ENCODE data around the gene RELN. TPM values are rescaled to one million over a fixed set of nuclear protein-coding genes. Genes with fewer than 3 reads are reported as not detected.
"Not testable (repeated sequence)": the region's sequence is repeated elsewhere in the genome, so short reads cannot be mapped to it uniquely, and the experiment has no call there.

RELN gene
- total RNA-seq, result 15.6 TPM

DNA sequence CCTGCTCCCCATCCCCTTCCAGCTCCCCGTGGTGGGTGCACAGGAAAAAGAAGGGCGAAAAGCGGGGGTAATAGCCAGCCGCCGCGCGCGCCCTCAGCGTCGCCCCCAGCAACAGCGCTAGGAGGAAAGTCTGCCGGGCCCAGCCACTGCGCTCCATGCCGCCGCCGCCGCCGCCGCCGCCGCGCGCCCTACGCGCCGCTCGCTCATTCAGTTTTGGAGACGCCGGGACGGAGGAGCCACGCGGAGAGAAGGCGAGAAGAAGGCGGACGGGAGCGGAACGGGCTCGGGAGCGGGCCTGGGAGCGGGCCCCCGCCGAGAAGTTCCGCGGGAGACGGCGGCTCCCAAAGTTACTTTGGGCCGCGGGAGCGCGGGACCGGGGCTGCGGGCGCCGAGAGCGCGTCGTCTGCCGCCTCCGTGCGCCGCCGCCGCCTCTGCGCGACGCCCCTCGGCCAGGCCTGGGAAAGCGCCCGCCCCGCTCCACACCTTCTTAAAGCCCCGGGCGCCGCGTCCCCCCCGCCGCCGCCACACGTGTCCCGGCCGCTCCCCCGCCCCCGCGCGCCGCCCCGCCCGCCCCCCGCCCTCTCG lies at the start of gene RELN:
Gene RELN, minus strand, starts transcription at position 459 of the 585 bp plus-strand sequence. Its CDS starts 302 bp downstream, at position 157.
- no peak for DNase-seq

DNA sequence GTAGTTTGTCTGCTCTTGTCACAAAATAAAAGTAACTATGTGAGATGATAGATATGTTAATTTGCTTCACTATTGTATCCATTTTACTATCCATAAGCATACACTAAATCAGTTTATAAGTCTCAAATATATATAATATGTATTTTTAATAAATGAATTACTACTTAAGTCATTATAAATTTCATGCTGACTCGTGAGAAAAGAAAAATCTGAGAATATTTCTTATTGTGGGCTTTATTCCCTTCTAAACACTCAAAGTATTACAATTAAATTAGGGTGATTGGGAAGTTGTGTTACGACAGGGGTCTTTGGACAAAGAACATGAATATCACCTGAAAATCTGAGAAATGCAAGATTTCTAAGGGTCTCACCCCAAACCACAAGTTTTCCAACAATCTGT lies 48.7 kb upstream of the RELN start:
- DNase-seq, result no peak

DNA sequence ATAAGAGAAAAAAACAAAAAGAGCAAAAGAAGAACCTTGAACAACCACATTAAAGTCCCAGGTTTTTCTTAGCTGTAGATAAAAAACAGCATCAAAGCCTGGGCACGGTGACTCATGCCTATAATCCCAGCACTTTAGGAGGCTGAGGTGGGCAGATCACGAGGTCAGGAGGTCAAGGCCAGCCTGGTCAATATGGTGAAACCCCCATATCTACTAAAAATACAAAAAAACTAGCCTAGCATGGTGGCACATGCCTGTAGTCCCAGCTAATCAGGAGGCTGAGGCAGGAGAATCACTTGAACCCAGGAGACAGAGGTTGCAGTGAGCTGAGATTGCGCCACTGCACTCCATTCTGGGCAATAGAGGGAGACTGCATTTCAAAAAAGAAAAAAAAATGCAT lies 47.4 kb upstream of the RELN start:
- not testable (repeated sequence) for DNase-seq

DNA sequence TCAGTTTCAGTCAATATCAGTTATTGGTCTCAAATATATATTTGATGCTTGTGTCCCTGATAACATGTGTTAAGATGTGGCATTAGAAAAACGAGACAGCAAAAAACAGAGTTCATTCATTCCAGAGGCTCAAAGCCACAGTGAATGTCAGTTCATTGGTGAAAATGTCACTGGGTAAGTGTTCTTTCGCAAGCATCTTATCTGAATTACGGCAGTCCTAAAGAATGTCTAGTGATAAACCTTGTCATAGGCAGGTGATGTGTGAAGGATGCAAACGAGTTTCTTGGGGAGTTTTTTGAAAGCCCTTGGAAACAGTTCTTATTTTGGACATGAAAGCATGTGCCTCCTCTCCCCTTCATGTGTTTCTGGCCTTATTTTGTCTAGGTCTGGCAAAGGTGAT lies 45.9 kb upstream of the RELN start:
- DNase-seq, result no peak

DNA sequence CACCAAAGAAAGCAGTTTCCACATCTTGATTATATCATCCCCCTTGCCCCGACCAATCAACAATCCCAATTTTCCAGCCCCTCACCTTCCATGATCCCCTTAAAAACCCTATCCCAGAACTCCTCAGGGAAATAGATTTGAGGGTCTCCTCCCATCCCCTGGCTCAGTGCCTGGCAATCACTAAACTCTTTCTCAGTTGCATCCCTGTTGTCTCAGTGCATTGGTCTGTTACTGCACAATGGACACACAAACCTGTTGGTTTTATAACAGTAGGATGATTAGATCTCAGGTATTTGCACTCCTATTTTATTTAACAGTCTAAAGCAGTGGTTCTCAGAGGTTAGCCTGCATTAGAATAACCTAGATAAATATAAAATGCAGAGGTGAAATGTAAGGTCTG lies 45.2 kb upstream of the RELN start:
- DNase-seq, result no peak

DNA sequence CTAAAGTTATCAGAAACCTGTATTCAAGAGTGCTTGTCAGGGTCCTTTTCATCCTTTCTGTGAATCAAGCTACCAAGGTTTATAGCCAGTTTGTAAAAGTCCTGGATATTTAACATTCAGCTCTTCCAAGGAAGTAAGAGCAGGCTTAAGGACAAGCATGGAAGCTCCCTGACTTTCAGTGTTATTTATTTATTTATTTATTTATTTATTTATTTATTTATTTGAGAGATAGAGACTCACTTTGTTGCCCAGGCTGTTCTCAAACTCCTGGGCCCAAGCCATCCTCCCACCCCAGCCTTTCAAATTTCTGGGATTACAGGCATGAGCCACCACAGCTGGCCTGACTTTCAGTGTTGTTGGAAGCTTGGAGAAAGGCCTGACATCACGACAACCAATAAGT lies 44.4 kb upstream of the RELN start:
- DNase-seq, result no peak

DNA sequence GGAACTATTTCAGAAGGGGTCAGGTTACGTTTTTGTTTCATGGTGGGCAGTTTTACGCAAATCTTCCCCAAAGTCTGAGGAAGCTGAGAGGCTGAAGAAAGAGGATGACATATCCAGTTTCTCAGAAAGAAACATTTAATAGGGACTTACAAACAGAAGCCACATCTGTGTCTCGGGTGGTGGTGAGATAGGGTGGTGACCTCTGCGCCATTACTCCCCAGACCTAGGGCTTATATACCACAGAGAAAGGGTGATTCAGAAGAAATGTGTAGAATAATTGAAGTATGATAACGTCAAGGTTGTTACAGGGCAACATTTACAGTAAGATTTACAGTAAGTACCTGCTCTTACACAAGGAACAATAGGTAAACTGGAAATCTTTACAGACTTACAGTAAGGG lies 43.0 kb upstream of the RELN start:
- DNase-seq, result no peak

DNA sequence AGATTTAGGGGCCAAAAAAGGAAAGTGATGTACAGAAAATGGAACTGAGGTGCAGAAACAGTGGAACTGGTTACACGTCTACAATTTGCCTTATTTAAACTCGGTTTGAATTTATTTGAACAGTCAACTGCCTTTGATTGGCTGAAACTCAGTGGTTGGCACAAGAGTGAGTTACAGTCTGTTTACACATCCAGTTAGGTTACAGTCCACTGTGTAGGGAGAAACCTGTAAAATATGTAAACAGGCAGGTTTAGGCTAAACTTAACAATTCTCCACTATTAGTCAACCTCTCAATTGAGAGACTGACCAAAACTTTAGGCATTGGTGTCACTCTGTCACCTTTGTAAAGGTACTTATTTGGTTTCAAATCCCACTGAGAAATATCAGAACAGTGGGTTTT lies 40.3 kb upstream of the RELN start:
- DNase-seq, result no peak

DNA sequence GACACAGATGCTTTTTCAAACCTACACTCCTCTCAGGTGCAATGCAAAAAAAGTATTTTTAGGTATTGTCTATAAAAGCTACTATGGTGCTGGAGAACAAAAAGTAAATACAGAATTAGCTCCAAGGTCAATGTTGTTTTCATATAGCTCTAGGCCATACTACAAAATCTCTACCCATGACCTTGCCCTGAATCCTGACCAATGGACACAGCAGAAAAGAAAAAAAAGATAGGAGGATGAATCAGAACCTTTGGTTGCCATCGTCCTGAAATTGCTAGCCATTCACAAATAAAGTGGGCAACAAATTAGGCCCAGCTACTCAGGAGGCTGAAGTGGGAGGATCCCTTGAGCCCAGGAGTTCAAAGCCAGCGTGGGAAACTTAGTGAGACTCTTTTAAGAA lies 35.2 kb upstream of the RELN start:
- no peak for DNase-seq

DNA sequence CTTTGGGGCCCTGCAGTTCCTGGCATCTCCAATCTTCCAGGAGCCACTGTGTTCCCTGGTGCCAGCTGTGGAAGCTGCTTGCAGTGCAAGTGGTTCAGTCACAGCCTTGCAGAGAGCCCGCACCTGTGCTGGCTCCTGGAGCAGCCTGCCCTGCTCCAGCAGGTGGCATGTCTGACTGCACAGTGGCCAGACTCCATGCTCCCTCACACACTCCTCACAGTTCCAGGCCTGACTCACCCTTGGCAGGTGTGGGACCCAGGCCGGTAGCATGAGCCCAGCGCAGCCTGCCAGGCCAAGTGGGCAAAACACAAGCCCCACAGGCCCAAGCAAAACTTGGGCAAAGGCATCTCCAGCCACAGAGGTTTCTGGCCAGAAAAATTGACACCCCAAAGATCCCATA lies 33.6 kb upstream of the RELN start:
- no peak for DNase-seq

DNA sequence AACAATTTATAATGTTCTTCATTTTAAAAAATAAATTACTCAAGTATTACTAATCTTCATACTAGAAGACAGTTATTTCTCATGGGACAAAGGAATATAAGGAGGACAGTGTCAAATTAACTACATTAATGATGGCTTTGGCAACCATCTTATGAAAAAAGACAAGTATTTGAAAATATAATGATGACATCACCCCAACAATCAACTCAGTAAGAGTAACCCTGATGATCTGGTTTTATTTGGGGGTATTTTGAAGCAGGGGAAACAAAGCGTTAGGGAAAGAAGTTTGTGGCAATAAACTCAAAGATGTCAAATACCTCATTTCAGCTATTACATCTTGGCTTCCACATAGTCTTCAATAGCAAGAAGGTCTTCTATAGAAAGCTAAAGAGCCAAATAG lies 29.0 kb upstream of the RELN start:
- no peak for DNase-seq

DNA sequence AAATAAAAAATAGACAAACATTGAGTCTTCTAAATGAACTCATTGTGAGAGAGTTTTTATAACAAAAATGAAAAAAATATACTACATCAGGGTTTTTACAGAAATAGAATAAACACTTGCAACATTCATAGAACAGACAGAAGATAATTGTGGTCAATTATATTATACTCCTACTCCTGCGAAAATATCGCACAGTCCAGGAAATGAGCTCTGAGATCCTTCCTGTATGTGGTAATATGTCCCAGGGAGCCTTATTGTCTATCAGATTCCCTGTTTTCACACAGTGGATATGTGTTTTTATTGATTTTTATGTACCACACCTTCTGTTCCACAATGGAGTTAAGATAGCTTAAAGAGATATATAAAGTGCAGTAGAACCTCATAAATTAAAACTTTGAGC lies 27.5 kb upstream of the RELN start:
- DNase-seq, result no peak

DNA sequence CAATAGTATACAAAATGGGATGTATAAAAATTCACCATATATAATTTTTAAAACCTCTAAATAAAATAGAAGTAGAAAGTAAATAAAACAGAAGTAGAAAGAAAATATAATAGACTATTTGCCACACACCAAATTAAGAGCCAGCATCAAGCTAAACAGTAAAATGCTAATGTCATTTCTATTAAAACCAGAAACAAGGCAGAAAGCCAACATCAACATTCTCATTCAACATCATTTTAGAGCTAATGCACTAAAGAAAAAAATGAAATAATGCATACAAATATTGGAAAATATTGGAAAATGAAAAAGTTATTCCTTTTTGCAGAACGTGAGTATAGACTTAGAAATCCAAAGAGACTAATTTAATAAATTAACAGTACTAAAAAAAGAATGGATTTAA lies 23.4 kb upstream of the RELN start:
- DNase-seq, result no peak

DNA sequence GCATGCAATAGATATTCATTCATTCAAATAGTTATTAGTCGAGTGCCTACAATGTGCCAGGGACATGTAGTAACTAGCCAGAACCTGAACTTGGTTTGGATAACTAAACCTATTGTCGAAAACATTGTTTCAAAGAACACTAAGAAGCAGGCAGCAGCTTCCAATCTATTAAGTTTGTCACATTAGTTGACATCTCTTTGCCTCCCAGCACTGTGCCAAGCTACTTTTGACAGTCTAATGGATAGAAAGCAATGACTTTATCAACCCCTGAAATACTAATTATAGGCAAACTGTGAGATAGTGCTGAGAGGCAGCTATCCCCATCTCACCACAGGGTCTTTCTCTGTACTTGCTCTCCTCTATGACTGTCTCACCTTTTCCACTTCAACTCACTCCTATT lies 22.4 kb upstream of the RELN start:
- no peak for DNase-seq

DNA sequence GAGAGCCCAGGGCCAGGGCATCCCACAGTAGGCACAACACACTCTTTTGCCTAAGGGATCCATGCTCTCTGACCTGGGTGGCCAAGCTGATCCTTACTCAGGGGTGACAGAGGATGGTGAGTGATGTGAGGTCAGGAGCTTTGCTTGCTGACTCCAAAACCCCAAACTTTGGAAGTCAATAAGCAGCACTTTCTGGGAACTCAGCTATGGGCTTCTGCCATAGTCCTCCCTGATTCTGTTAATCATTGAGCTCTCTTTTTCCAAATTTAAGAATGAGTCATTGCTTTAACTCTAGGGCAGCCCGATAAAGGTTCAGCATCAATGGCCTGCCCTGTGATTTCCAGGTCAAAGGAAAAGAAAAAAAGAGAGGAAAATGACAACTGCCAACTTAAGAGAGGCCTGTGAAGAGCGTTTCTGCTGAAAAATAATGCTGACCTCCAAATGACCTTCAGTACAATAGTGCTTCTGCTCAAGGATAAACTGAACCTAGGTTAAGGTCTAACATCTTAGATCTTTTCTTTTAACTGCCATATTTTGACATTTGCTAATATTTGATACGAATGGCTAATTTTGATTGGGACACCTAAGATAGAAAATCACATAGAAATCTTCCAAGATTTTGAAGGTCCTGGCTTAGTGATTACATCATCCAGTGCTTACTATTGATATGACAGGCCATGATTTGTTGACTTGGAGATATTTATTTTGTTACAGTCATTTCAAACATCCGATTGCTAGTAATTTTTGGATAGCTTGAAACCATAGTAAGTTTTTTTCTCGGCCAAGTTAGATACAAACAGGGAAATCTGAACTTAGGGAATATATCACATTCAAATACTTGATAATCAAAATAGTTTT lies 20.8 kb upstream of the RELN start:
- no peak for DNase-seq

DNA sequence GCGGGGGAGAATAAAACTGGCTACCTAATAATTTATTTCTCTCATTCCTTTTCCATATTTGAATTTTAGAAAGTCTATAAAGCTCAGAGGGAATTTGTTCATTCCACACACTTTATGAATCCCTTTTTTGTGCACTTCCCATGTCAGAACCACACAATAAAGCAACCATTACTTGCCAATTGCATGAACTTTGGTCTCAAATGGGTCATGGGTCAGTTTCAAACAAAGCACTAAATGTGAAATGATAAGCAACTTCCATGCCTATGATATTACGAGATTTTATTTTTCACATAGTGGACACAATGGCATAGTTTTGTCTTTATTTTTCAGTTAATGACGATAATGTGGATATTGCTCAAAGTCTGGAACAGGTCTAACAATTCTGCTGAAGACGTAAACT lies 18.6 kb upstream of the RELN start:
- DNase-seq, result no peak

DNA sequence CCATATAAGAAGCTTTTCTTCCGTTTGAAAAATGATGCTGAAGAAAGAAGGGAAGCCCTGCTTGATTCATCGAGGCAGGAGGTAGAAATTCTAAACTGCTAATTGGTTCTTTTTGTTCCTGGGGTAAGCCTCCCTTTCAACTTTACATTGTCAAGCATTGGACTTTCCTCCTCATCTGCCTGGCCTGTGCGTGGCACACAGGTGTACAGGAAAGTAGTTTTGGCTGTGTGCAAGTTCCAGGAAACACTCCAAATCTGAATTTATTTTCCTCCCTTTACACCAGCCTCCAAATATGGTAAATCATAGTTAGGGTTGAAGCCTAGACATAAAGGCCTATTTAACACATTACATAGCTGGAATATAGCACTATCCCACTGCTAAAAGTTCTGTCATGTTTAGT lies 18.2 kb upstream of the RELN start:
- DNase-seq, result no peak

DNA sequence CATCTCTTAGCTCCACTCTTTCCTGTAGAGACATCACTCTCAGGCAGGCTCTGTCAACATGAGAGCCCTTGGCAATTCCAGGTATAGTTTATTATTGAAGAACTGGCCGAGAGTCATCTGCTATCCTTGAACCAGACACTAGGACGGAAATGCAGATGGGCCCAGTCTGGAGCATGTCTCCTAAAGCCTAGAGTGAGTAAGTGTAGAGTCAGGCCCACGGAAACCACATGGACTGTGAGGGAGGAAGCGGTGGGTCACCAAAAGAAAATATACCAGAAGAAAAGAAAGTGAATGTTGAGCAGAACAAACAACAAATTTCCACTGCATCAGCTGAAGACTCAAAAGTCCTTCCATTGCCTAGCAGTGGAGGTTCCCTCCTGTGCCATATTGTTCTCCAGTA lies 15.7 kb upstream of the RELN start:
- no peak for DNase-seq

DNA sequence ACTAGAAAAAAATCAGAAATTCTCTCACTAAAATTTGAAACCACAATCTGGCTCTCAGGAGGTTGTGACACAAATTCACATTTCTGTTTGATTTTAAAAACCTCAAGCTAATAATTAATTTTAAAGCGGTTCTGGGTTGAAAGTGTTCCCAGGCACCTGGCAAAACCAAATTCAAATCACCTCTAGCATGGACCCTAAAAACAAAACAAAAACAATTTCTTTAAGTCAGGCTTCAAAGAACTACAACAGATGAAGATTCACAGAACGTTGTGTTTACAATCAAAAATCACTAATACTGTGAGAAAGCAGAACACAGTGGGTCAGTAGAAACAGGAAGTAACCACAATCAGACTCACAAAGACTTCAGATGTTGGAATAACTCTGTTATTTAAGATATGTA lies 7.2 kb upstream of the RELN start:
- no peak for DNase-seq

DNA sequence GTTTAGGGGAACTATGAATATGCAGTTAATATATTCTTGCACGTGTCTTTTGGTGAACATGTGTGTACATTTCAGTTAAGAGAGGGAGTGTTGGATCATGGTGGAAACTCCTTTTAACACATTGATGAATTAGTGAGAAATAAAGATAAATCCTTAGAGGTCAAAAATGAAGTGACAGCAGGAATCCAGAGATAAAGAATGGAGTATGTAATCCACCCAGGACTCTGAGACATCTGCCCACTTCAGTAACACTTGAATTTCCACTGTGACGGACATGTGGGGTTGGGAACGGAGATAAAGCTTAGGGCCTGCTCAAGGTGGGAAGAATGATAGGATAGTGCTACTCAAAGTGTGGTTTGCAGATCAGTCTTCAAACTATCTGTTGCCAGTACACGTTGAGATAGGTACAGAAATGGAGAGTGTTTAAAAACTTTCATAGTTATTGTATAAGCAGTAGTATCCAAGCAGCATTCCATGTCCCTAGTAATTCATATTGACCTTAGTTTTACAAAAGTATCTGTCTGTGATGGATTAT lies 6.6 kb upstream of the RELN start:
- DNase-seq, result no peak

DNA sequence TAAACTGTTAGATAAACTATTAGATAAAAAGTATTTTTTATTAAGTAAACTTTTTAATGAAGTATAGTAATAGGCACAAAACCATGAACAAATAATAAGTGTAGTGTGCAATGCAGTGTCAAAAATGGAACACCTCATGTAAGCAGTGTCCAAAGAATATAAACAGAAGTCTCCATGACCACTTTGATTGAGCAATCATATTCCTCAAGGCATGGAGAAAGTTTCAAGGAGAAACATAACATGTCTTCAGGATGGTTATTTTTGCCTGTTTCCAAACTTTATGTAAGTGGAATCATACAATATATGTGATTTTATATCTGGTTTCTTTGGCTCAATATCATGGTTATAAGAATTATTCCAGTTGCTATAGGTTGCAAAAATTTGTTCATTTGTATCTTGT lies 6.1 kb upstream of the RELN start:
- no peak for DNase-seq

DNA sequence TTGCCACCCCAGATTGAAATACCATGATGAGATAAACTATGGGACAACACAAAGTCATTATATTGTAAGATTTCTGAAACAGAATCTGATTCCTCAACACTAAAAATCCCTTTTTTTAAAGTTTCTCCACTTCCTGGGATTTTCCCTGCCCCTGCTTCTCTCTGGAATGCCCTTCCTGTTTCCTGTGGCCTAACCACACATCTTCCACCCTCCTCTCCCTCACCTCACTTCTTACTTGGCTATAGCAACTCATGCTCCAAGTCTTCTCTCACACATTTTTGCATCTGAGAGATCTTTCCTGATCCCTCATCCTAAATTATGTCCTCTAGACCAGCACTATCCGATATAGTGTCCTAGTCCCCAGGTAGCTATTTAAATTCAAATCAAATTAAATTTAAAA lies 4.1 kb upstream of the RELN start:
- no peak for DNase-seq

DNA sequence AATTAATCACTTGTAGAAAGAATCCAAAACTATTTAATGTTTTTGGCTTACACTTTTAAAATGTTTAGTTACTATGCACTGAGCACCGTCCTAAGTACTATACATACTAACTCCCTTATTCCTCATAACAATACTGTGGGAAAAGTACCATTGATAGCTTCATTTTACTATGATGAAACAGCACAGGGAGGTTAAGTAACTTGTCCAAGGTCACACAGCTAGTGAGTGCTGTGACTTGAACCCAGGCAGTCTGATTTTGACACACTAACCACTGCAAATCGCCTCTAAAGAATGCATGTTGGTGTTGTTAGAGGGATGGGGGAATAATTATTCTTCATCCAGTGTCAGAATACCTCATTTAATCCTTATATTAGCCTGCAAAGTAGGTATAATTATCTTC lies 1.9 kb upstream of the RELN start:
- DNase-seq, result no peak

DNA sequence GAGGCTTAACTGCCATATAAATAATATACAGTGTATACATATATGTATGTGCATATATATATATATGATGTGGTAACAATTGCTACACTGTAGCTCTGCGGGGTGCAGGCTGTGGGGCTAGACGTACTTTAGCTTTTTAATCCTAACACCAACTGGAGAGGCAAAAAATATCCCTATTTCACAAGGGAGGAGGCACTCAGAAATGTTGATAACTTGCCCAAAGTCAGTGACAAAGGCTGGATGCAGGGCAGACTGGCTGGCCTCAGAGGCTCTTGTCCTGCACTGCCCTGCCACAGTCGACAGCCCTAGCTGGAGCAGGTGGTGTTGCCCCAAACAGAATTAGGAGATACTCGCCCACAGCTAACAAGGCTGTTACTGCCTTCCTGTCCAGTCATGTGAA lies 1.5 kb upstream of the RELN start:
- DNase-seq, result no peak
